Jurkat, Clone E6-1 (cell line): ENCODE data around the gene NRCAM.
A peak's percentile ranks its signal among the peaks of the same experiment; 100 is the strongest.

Experiments used
- DNase-seq: peaks from one replicate; pipeline ENCODE4 v3.0.0-alpha.2; 2011; ENCODE audit warnings: low read depth, low spot score
- H3K4me3 ChIP-seq: 2 replicates; pipeline ENCODE4 v1.5.1; 2011; ENCODE audit warnings: mild to moderate bottlenecking, low read length, control low read depth, moderate library complexity

The NRCAM gene

GRCh38 chr7:108204281-108204796, 251.9 kb downstream of the NRCAM start:
- no peak overlapping the region for H3K4me3 ChIP-seq
- DNase-seq = no peak

DNA sequence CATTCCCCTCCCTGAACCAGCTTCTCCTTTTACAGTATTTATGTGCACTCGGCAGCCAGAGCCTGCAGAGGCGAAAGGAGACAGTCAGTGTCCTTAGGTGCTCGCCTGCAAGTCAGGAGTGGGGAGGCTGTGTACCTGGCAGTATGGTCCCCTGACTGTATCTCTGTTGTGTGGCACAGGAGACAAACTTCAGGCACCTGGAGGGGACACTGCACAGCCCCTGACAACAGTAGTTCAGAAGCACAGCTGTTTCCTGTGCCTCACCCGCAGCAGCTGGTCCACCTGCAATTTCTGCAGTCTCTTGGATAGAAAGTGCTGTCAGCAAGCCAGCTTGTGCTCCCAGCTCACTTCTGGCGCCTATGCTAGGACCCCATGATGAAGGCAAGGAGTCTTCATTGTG, 252.7 kb downstream of the NRCAM start:
- peak; percentile 72 for DNase-seq
- no peak overlapping the region for H3K4me3 ChIP-seq

GRCh38 chr7:108202743-108203142, 253.5 kb downstream of the NRCAM start:
- no peak overlapping the region for H3K4me3 ChIP-seq
- DNase-seq = no peak

DNA sequence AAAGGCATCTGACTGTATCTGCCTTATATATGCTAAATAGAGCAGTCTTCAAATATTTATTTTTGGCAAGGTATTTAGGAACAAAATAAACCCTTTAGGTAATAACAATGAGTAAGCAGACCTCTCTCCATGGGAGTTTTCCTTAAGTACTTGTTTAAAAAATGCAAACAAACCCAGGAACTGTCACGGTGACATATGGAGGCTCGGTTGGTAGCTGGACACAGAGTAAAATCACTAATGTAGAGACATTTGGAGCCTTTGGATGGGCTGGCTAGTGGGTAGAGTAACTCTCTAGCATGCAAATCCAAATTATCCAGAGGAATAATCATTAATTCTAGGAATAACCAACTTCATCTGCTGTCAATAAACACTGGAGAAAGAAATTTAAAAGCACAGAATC, 254.5 kb downstream of the NRCAM start:
- DNase-seq = no peak
- no peak overlapping the region for H3K4me3 ChIP-seq

- no peak for DNase-seq
- no peak overlapping the region for H3K4me3 ChIP-seq
These were observed 255.9 kb downstream of the NRCAM start for GRCh38 chr7:108200326-108200725.

- no peak overlapping the region for H3K4me3 ChIP-seq
- DNase-seq = no peak
These were observed 258.7 kb downstream of the NRCAM start for GRCh38 chr7:108197371-108198091.

GRCh38 chr7:108196004-108196403, 260.2 kb downstream of the NRCAM start:
- DNase-seq = no peak
- H3K4me3 ChIP-seq = no peak overlapping the region

DNA sequence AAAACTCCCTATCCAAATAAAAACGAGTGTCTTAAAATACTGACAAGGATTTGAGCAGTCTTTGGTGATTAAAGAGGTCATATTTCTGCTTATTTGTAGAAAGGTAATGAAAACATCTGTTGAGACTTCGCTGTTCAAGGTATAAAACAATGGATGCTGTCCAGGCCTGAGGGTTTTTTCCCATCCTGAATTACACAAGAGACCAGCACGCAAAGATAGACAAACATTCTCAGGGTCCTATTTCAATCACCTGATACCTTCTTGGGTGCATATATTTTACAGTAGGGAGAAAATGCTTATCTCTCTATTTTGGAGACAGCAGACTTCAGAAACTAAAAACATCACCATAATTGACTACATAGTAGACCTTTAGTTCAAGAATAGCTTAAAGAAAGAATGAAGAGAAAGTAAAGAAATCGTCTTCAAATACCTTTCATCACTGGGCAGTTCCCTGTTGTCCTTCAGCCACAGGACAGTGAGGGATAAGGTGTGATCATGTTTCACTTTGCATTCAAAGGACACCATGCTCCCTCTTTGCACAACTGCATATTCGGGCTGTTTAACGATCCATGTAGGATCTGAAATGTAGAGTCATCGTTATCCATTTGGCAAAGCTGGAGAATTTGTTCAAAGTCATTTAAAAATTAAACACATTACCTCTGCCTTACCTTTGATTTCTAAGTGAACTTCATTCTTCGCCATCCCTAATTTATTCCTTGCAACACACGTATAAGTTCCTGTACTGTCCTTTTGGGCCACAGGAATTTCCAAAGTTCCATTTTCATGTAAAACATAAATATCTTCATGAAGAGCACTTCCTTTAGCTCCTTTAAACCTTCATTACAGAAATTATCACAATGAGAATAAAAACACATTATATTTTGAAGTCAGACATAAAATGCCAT, 262.4 kb downstream of the NRCAM start:
- H3K4me3 ChIP-seq = no peak overlapping the region
- no peak for DNase-seq

DNA sequence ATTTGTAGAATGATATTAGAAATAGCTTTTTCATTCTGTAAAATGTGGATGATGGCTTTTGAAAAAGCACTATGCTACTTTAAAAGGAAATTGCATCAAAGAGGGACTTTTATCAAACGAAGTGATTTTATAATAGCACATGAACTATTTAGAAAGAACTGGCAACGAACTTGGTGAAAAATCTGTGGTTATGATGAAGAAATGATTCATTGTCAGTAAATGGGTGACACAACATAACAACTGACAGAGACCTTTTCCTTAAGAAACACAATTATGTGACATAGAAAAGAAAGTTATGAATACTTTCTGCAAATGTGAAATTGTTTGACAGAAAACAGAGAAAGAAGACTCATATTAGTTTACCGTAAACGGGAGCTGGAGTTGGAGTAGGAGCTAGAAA, 265.3 kb downstream of the NRCAM start:
- no peak for DNase-seq
- no peak overlapping the region for H3K4me3 ChIP-seq

- H3K4me3 ChIP-seq = no peak overlapping the region
- DNase-seq = peak; percentile 53
These were observed 266.4 kb downstream of the NRCAM start for GRCh38 chr7:108189733-108190388.

- H3K4me3 ChIP-seq = no peak overlapping the region
- DNase-seq = no peak
These were observed 267.5 kb downstream of the NRCAM start for GRCh38 chr7:108188724-108189123.

DNA sequence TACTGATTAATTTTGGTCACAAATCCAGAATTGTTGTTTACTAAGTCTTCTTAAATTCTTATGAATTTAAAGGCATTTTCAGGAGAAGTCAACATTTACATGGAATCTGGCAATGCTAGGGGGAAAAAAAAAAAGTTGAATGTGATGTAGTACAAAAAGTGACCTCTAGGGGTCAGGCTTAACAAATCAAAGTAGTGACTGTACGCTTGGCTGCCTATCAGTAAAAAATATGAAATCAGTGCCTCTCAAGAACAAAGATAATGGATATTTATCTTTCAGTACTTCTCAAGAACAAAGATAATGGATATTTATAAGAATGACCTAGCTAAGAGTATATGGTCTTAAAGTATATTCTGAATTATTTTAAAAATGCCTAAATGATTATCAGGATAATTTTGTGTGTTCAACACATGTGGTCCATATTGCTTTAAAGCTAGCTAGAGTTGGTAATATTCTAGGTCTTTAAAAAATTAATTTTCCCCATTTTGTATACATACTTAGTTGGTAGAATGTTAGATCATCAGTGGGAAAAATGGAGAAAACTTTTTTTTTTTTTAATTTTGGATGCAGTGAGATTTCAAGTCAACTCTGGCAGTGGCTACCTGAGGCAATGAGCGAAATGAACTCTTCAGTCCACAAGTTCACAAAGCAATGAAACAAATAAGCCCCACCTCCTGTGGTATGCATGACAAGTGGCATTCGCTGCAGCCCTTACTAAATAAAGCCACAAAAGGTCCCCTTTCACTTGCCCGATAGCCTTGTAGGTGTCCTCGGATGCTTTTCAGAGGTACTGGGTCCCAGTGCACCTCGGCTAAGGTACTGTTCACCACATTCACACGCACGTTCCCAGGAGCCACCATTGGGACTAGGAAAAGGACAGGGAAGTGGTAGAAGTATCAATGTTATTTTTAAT, 274.9 kb downstream of the NRCAM start:
- DNase-seq = peak; percentile 54
- no peak overlapping the region for H3K4me3 ChIP-seq

- no peak overlapping the region for H3K4me3 ChIP-seq
- DNase-seq = no peak
These were observed 277.8 kb downstream of the NRCAM start for GRCh38 chr7:108178398-108178797.

DNA sequence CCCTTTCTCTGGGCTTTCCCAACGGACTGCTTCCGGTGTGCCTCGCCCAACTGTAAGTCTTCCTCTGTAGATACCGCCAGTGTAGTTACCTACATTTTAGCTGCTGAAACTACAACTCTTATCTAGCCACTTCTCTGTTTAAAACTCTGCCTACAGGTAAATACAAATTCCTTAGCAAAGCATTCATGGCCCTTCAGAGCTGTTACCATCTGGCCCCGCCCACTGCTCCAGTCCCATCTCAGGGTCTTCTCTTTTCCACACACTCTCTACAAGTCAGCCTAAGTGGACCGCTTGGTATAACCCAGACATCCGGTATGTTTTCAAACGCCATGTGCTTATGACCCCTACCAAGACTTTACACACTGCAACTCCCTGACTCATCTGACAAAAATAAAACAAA, 285.1 kb downstream of the NRCAM start:
- H3K4me3 ChIP-seq = no peak overlapping the region
- DNase-seq = no peak

DNA sequence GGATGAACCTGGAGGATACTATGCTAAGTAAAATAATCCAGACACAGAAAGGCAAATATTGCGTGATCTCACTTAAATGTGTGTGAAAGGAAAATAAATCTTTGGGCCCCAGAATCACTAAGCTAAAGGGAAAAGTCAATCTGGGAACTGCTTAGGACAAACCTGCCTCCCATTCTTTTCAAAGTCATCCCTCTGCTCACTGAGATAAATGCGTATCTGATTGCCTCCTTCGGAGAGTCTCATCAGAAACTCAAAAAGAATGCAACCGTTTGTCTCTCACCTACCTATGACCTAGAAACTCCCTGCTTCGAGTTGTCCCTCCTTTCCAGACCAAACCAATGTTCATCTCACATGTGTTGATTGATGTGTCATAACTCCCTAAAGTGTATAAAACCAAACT, 286.0 kb downstream of the NRCAM start:
- H3K4me3 ChIP-seq = no peak overlapping the region
- no peak for DNase-seq

- no peak for DNase-seq
- H3K4me3 ChIP-seq = no peak overlapping the region
These were observed 288.8 kb downstream of the NRCAM start for GRCh38 chr7:108167460-108167859.

- DNase-seq = no peak
These were observed 289.5 kb downstream of the NRCAM start for GRCh38 chr7:108166687-108167086.

GRCh38 chr7:108165723-108166122, 290.5 kb downstream of the NRCAM start:
- no peak overlapping the region for H3K4me3 ChIP-seq
- DNase-seq = no peak

More at GRCh38 chr7:108166687-108167086, 289.5 kb downstream of the NRCAM start:
- H3K4me3 ChIP-seq = no peak overlapping the region

DNA sequence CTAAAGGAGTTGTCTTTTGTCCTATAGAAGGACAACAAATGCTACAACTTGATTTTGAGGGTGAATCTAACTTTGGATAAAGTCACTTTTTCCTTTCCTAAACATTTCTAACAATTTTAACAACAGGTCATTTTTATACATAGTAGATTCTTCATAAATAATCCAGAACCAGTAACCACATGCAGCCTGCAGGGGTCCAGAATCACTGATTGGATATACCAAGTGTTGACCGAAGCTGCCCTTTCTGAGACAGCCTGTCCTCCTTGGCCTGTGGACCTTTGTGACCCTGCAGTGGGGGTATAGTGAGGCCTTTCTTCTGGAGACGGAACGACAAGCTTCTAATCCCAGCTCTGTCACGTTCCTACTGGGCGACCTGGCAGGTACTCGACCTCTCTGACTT, 291.3 kb downstream of the NRCAM start:
- no peak overlapping the region for H3K4me3 ChIP-seq
- DNase-seq = no peak
